ENCODE data around the gene ZNF45. TPM values are rescaled to one million over a fixed set of nuclear protein-coding genes. Genes with fewer than 3 reads are reported as not detected.

The ZNF45 gene
- total and polyA plus RNA-seq, 2 of the 4 experiments (the other 2 are of a cell fraction) = 7.6 to 18.1 TPM

- no peak overlapping the region for H2BK5ac ChIP-seq (ENCODE audit: low read depth, low read length, poor library complexity, severe bottlenecking)
- no peaks in the 10 kb centered on the region for H4K20me1 ChIP-seq (ENCODE audit: insufficient read depth, low read length)
- no peak overlapping the region for H3K4me3 ChIP-seq (ENCODE audit: insufficient read depth, low read depth, low read length)
- POLR2A ChIA-PET (ENCODE audit: unreplicated experiment) = no interaction called here
- no peak overlapping the region for H4K5ac ChIP-seq (ENCODE audit: low read depth, low read length)
- no peaks in the 10 kb centered on the region for H3K9me1 ChIP-seq (ENCODE audit: insufficient read depth, low read length)
- peaks cover 2% of the 10 kb centered on the region; the same call in 1 of the 2 replicates for H3K9me3 ChIP-seq (ENCODE audit: control insufficient read depth, insufficient read depth, low read length)
- DNase-seq (no peak), ATAC-seq (ENCODE audit: low read depth) (no peak)
- no peak overlapping the region for H2BK120ac ChIP-seq (ENCODE audit: low read depth, low read length)
- H3K36me3 ChIP-seq (ENCODE audit: control insufficient read depth, insufficient read depth, low read length) = peaks cover 42% of the 10 kb centered on the region
- no peak overlapping the region for H3K23ac ChIP-seq (ENCODE audit: low read depth, low read length)
- in situ Hi-C loops (cut with MboI; ENCODE audit: low sequenced_read_pairs) = no loop called here
- no peak overlapping the region for H2BK15ac ChIP-seq (ENCODE audit: low read depth, low read length)
- H2AFZ ChIP-seq (replicated peaks; ENCODE audit: low read length, poor library complexity) = no peak overlapping the region
- H2AK9ac ChIP-seq (replicated peaks; ENCODE audit: low read depth, low read length, poor library complexity) = no peak overlapping the region
- no peak overlapping the region for H3K18ac ChIP-seq (ENCODE audit: low read depth, low read length)
- BruUV-seq (replicated peaks) = no TSS peak
- no peak overlapping the region for H4K91ac ChIP-seq (ENCODE audit: insufficient read depth, low read depth, low read length)
- H3K9ac ChIP-seq (ENCODE audit: low read depth, low read length) = no peak overlapping the region
- dilution Hi-C loops (cut with HindIII; ENCODE audit: low sequenced_read_pairs, unreplicated experiment) = no loop called here
- CTCF ChIA-PET = no interaction called here
- H2AK5ac ChIP-seq (ENCODE audit: low read depth, low read length) = no peak overlapping the region
- H3K14ac ChIP-seq (replicated peaks; ENCODE audit: low read depth, low read length) = no peak overlapping the region
- no peak overlapping the region for H2BK20ac ChIP-seq (ENCODE audit: low read depth, low read length)
- no peak overlapping the region for H4K8ac ChIP-seq (ENCODE audit: low read depth in 2 of 2, low read length in 2 of 2)
- H3K27me3 ChIP-seq (ENCODE audit: control insufficient read depth, insufficient read depth, low read length) = no peaks in the 10 kb centered on the region
- H3K56ac ChIP-seq (ENCODE audit: extremely low read depth, insufficient read depth, low read length) = no peak overlapping the region
- no peaks in the 10 kb centered on the region; a peak in 1 of 4 replicates for H3K79me1 ChIP-seq (ENCODE audit: low read depth in 1 of 2, low read length in 2 of 2)
- no peak overlapping the region for H3K4ac ChIP-seq (ENCODE audit: low read depth, low read length)
- intact Hi-C loops (cut with micrococcal nuclease) = no loop called here
- H3K4me2 ChIP-seq (ENCODE audit: low read depth, low read length) = no peak overlapping the region
- TF ChIP-seq CTCF (conservative IDR thresholded peaks at IDR 0.05; ENCODE audit: low read depth, low read length) (no peak), RAD21 (IDR thresholded peaks at IDR 0.05; ENCODE audit: low read length) (no peak)
- H3K27ac ChIP-seq (ENCODE audit: insufficient read depth, low read length) = no peak overlapping the region
- H3K4me1 ChIP-seq (ENCODE audit: control insufficient read depth, insufficient read depth, low read length) = no peaks in the 10 kb centered on the region
These were observed 11.2 kb downstream of the ZNF45 start for GRCh38 chr19:43923875-43924274.
